Measurements from ENCODE around the gene MAP1B. TPM values are rescaled to one million over a fixed set of nuclear protein-coding genes. Genes with fewer than 3 reads are reported as not detected.
A peak's percentile ranks its signal among the peaks of the same experiment; 100 is the strongest.
"Not testable (repeated sequence)": the region's sequence is repeated elsewhere in the genome, so short reads cannot be mapped to it uniquely, and the experiment has no call there.

The MAP1B gene
- 158 TPM for polyA plus RNA-seq (2013, experiment 1 of 2; ENCODE audit: insufficient read length)
- polyA plus RNA-seq (2013, experiment 2 of 2; ENCODE audit: insufficient read length): 180 TPM

DNA sequence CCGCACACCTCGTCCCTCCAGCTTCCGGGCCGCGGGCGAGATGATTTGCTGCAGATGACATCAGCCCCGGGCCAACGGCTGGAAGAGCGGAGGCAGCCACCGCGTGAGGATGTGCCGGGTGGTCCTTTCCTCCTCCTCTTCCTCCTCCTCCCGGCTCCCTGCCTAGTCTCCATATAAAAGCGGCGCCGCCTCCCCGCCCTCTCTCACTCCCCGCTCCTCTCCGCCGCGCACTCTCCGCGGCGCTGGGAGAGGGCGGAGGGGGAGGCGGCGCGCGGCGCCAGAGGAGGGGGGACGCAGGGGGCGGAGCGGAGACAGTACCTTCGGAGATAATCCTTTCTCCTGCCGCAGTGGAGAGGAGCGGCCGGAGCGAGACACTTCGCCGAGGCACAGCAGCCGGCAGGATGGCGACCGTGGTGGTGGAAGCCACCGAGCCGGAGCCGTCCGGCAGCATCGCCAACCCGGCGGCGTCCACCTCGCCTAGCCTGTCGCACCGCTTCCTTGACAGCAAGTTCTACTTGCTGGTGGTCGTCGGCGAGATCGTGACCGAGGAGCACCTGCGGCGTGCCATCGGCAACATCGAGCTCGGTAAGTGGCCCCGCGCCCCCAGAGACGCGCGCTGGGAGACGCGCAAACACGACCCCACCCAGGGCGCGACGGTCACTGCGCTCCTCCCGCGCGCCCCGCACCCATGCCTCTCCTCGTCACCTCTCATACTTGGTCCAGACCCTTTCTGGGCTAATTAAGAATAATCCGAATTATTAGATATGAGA lies at the start of gene MAP1B:
MAP1B (plus strand) TSS at position 345 of the 770 bp plus-strand sequence; CDS start at position 402, 57 bp downstream.
- peak; percentile 90 for DNase-seq

DNA sequence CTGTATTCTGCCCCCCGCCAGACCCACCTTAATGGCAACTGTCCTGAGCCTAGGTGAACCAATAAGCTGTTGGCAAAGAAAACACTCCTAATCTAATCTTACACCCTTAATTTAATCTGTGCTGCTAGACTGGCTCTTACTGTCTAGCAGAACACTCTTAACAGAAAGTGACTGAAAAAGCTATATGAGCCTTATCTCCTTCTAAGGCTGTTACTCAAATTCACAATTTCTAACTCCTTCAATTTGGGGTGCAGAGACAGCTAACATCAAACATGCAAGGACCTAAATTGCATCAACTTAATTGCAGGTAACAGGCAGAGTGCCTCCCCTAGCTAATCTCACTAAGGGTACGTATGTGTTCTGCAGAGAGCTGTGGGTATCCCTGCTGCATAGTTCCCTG lies 49.5 kb upstream of the MAP1B start:
- no peak for DNase-seq

DNA sequence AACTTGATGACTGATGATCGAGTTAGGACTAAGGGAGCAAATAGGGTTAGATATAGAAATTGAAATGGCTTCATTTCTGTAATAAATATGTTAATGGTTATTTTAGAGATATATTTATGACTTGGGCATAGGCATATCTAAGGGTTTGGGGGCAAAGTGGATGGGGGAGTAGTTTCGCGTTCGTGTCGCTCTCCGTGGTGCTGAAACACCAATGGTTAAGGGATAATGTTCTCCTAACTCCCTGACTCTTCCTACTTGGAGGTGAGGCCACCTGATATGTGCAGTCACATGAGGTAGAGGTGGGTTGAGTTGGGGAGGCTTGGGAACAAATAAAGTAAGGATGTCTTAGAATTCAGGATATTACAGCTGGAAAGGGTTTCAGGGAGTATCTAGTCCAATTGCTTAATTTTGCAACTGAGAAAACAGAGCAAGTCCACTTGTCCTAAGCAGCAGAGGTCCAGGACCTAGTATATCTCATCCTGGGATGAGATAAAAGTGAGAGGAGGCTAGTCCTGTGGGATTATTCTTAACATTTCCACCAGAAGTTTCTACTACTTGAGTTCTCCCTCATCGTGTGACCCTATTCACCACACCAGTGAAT lies 44.0 kb upstream of the MAP1B start:
- DNase-seq: peak; percentile 48

DNA sequence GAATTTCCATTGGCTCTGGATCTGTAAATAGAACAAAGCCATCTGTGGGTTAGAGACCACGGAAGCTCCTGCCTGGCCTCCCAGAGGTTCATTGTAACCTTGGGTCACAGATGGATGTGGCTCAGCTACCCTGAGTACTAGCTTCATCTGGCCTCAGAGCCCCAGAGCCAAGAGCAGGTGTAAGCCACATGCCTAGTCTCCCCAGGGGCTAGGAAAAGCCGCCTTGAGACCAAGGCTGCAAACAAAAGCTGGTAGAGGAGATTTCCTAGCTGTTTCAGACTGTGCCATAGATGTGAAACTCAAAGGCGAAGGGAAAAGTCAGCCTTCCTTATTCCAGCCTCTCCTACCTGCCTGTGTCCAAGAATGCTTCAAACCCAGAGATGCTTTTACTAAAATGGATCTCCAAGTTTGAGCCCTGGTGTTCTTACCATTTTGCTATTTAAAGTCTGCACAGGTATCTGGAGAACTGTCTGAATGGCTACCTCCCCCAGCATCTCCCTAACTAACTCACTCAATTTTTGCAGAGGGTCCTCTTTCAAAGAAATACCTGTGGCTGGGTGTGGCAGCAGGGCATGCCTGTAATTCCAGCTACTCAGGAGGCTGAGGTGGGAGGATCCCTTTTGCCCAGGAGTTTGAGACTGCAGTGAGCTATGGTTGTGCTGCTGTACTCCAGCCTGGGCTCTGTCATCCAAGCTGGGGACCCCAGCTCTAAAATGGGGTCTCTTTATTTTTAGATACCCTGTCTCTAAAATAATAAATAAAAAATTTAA lies 42.3 kb upstream of the MAP1B start:
- DNase-seq: no peak

DNA sequence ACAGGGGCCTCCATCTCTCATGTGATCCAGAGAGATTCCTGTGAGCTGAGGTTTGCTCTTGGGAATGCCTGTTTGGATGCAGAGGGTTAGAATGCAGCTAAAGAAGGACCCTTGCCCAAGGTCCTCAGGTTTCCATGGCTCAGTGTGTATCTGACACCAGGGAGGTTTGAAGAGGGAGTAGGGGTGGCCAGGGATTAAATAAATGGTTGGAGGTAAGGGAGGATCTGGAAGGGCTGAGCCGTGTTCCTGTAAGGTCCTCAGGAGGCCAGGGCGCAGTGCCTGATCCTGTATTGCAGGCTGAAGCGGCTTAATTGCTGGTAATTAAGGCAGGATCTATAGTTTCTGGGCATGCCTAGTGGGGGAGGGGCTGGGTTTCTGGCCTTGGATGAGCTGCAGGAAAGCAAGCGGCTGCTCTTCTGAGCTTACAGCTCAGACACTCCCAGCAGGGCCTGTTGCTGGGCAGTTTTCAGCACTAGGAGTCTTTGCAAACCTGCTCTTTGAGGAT lies 41.5 kb upstream of the MAP1B start:
- peak; percentile 41 for DNase-seq

DNA sequence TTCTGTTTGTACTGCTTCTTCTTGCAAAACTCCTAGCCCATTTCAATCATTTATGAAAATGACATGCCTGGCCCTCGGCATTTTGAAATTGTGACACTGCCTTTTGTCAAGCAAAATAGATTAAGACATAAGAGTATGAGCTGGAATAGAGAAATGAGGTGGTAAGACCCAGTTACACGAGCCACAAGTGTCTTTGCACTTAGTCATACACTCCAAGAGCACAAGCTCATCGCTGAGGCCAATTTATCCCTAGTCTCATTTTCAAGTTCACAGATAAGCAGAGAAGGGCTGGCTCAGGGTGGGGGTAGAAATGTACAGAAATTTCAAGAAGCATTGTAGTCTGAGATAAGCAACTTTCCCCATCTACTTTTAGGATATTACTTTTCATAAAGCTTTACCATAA lies 40.6 kb upstream of the MAP1B start:
- DNase-seq: peak; percentile 93

DNA sequence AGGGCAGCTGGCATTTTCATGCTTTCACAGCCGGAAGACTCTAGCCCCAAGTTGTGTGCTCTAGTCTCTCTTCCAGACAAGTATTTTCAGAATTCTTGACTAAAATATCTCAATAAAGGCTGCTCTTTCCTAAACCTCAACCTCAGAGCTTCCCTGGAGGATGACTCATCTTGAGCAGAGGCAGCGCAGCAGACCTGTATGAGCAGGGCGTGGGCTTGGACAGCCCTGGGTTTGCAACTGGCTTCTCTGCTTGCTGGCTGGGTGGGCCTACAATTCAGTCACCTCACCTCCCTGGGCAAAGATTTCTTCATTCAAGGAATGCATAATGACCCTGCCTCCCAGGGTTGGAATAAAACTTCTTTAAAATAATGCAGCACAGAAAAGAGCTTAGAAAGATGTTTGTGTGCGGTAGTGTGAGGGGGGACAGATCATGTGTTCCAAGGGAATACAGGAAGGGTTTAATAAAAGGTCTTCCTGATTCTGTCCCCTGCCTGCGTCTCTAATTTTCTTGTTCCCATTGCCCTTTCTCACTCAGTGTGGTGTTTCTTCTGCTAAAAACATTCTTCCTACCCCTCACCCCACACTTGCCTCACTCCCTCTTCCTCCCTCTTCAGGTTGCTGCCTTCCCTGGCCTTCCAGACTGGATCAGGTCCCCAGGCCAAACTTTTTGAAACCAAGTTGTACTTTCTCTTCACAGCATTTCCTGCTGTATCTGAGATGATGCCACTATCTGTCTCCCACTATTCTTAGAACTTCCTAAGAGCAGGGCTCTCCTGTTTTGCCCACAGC lies 39.4 kb upstream of the MAP1B start:
- DNase-seq: peak; percentile 87

DNA sequence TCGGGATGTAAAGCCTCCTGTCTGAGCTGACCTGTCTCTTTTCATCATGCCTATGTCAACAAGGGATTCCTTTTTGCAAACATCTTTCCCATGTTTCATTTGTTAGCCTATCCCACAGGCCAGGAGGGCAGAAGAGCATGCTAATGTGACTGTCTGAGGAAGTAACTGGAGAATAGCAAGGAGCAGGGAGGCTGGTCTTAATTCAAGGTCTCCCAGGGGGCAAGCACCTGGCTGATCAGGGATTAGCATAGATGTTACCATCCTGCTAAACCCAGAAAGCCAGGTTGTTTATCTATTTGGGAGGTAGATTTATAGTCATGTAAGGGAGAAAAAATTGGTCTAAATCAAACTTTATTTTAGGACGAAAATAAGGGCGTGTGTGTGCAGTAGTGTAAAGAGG lies 36.7 kb upstream of the MAP1B start:
- no peak for DNase-seq

DNA sequence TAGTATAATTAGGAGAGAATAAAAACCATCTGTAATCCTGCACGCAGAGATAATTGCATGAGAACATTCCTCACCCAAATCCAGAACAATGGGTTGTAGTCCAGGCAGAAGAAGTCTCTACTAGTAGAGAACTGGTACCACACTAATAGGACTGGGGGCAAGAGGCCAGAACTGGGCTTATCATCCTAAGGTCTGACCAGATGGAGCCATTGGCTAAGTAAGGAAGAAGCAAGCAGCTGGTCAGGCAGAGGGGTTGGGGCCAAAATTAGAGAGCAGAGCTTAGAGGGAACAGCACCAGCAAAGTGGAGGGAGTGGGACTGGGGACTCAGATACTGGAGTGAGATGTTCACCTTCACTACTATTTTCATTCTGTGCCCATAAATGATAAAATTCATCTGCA lies 35.4 kb upstream of the MAP1B start:
- DNase-seq: no peak

DNA sequence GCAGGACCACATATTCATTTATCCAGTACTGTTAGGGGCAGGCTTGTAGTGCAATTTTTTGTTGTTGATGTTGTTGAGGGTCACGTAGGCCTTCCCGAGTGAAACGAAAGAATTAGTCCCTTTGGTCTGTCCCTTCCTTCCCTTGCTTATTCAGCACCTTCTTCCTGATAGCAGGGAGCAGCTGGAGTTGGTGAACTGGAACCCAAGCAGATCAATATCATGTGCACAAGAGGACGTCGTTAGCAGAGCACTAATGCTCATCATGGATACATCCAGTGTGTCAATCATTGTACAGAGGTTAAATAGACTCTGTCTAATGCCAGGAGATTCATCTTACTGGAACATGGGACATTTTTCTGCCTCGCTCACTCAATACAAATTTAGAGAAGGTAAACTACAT lies 33.0 kb upstream of the MAP1B start:
- no peak for DNase-seq

DNA sequence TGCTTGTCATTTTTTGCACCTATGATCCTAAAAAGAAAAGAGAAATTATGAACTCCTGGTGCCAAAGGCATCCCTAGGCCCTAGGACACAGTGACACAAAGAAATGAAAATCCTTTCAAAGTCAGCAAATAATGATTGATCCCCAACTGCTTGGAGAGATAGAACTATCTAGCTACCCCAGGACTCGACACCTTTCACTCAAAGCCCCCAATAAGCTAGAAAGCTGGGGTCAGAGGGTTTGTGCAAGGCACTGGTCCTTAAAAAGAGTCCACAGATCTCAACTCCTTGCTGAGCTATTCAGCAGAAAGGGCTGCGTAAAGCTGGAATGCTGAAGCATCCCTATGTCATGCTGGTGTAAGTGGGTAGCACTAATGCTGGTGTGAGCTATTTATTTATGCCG lies 31.8 kb upstream of the MAP1B start:
- no peak for DNase-seq

DNA sequence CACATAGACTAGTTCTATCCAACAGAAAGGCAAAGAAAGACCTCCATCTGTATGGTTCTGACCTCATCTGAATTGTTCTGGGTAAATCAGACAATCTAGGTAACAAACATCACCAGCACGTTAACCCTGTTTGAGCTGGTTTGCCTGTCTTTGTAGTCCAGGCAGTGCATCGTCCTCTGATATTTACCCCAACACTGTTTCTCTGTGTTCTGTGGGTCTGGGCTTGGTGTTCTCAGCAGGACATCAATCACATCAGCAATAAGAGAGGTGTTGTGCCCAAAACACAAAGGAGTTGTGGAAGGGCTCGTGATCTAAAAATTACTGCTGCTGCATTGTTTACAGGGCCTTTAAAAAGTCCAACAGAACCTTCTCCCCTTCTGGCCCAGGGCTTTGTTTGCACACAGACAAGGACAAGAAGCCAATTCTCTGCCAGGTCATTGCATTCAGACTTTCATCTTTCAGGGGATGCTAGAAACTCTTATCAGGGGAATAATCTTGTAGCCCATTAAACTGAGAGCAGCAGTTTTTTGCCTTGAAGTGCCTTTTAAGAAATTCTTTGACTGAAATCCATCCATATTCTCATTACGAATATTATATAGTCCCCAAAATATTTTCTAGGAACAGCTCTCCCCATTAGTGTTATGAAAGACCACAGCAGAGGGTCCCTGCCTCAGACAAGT lies 30.5 kb upstream of the MAP1B start:
- no peak for DNase-seq

DNA sequence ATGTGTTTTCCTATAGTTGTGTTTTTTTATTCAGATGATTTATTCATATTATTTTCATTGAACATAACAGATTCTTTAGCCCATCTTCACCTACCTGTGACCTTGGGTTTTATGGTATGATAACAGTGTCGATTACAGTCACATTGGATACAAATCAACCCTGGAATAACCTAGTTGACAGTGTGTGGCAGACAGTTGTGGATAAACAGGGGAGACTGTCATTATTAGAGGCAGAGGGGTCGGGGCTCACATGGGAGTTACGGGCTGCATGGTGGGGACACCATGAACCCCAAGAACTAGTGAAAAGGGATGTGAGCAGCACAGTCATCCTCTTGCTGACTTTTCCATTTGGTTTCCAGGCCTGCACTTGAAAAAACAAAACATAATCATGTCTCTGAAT lies 29.9 kb upstream of the MAP1B start:
- no peak for DNase-seq

DNA sequence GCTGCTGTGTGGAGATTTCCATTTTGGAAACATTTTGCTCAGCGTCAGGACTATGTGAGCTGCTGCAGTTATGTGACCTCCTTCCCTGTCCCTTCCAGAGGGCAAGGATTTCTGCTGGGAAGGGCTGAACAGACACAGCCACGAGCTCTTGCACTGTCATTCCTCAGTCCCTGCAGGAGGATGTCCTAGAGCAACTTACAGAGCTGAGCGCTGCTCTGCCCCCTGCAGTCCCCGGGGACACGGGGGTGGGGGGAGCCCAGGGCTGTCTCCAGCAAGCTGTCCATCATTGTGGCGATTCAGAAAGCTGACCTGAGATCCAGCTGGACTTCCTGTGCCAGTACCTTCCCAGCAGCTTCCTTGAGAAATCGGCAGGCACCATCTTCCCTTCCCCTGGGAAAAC lies 28.0 kb upstream of the MAP1B start:
- DNase-seq: peak; percentile 11

DNA sequence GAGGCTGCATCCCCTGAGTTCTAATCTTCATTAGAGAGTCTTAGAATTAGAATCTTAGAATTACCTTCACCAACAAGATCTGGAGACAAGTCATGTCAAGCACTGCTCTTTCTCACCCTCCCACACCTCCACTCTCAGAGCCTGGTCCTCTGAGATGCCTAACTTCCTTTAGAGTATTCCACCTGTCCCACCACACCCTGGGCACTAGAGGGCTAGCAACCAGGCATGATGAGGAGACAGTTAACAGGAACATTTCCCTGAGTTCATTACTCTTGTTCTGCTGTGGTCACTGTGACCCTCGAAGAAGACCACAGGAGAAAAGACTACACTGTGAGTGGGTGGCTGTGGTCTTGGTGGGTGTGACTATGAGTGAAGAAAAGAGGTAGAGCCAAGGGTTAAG lies 25.2 kb upstream of the MAP1B start:
- DNase-seq: no peak

DNA sequence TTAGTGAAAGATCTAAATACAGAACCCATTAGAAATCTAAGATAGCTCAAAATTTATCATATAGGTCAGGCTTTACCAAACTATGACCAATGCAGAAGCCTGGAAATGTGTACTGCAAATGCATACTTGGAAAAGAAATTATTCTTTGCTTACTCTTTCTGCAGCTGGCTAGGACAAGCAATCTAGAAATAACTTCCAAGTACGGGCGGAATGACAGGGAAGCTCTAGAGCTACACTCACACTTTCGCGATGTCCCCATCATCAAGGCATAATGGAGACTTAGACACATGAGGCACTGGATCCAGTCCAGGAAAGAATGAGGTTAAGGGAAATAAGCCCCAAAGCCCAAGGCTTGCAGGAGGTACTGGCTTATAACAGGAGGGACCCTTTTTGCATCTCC lies 22.4 kb upstream of the MAP1B start:
- no peak for DNase-seq

DNA sequence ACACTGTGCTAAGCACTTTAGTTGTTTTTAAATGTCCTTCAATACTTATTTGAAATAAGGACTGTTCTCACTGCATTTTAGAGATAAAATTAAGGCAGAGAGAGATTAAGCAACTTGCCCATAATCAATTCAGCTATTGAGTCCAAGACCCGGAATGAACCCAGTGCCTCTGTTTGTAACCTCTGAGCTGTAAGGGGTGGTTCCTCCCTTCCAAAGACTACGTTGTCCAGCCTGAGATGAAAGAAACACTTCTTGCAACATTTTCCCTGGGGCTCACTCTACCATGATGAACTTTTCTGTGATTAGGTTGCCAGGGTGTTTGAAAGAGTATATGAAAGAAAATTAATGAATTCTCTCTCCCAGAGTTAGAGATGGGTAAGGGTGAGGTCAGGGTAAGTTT lies 22.0 kb upstream of the MAP1B start:
- DNase-seq: no peak

DNA sequence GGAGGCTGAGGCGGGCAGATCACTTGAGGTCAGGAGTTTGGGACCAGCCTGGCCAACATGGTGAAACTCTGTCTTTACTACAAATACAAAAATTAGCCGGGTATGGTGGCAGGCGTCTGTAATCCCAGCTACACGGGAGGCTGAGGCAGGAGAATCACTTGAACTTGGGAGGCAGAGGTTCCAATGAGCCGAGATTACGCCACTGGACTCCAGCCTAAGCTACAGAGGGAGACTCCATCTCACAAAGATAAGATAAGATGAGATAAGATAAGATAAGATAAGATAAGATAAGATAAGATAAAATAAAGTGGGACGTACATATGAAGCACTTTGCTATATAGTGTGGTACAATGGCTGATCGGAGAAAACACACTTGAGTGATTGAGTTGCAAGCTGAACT lies 17.6 kb upstream of the MAP1B start:
- not testable (repeated sequence) for DNase-seq

DNA sequence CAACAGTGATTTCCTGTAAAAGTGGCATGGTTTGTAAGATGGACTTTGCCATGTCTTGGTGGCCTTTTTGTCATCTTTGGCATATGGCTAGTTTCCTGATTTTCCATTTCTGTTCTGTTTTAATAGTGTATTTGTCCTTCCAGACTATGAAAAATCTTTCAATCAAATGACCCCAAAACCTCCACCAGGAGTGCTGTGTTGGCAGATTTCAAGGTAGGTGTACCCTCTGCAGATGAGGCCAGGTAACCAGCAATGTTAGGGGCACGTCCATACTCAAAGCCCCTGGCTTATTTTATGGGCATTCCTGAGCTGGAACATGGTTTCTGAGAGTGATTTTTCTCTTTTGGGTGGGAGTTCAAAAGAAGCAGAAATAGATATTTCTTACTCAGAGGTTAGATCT lies 15.2 kb upstream of the MAP1B start:
- no peak for DNase-seq

DNA sequence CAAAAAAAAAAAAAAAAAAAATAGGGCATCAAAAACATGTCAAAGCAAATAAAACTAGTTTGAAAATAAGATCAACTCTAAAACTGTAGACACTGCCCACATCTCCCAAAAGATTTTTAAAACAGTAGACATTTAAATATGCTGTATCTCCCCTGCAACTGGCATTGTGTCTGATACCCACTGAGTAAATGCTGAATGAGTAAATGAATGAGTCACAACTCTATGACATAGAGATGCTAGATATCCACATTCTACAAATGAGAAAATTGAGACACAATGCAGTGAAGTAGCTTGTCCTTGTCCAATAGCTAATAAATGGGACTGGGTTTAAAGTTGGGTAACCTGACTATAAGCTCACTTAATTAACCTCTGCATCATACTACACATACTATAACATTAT lies 14.1 kb upstream of the MAP1B start:
- peak; percentile 30 for DNase-seq

DNA sequence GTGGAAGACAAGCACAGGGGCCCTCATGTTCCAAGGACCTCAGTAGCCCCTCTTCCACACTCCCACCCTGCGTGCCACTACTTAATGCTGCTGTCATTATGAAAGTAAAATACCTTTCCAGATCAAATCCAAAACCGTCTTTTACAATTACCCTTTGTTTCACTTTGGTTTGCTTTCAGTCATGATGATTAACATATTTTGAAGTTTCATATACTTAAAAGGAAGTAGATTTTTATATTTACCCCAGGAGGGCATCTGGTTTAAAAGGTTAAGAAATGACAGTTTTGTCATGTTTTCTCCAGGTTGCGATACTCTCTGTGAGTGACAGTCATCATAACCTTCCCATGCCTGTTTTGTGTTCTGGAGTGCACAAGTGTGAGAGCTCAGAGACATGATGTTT lies 13.5 kb upstream of the MAP1B start:
- no peak for DNase-seq
